HG02571 (cell line): ENCODE measurements around the gene STAC2.

Source experiments
- ATAC-seq: cut with Tn5 transposase; IDR thresholded peaks from one replicate; pipeline ENCODE4 v1.9.1; 2021; ENCODE audit warnings: mild to moderate bottlenecking, moderate library complexity; ENCODE audit not compliant: unreplicated experiment

Gene STAC2

GRCh38 chr17:39235555-39236449 is 10.1 kb upstream of the STAC2 start:
- ATAC-seq, result no peak

- ATAC-seq, result no peak
These were observed 6.1 kb upstream of the STAC2 start for GRCh38 chr17:39231591-39232551.

- ATAC-seq, result no peak
These were observed 5.4 kb upstream of the STAC2 start for GRCh38 chr17:39231091-39231561.

- no peak for ATAC-seq
These were observed 4.6 kb upstream of the STAC2 start for GRCh38 chr17:39230361-39230760.

- no peak for ATAC-seq
These were observed 3.6 kb upstream of the STAC2 start for GRCh38 chr17:39229274-39229913.

- ATAC-seq, result no peak
These were observed 1.7 kb upstream of the STAC2 start for GRCh38 chr17:39227364-39227919.

- ATAC-seq, result no peak
These were observed 376 bp upstream of the STAC2 start for GRCh38 chr17:39225959-39226683.

GRCh38 chr17:39224778-39225307 is 902 bp downstream of the STAC2 start:
- no peak for ATAC-seq

GRCh38 chr17:39223907-39224777 is 1.6 kb downstream of the STAC2 start:
- ATAC-seq, result no peak

GRCh38 chr17:39222866-39223834 is 2.6 kb downstream of the STAC2 start:
- ATAC-seq, result no peak

- no peak for ATAC-seq
These were observed 3.6 kb downstream of the STAC2 start for GRCh38 chr17:39222151-39222550.

GRCh38 chr17:39221572-39221971 is 4.2 kb downstream of the STAC2 start:
- ATAC-seq, result no peak

- ATAC-seq, result no peak
These were observed 6.0 kb downstream of the STAC2 start for GRCh38 chr17:39219647-39220154.

GRCh38 chr17:39218906-39219305 is 6.8 kb downstream of the STAC2 start:
- no peak for ATAC-seq

- ATAC-seq, result no peak
These were observed 7.9 kb downstream of the STAC2 start for GRCh38 chr17:39217734-39218369.

GRCh38 chr17:39213852-39214251 is 11.9 kb downstream of the STAC2 start:
- ATAC-seq, result no peak
